HepG2 (cell line): ENCODE data around the gene COL4A2. TPM values are rescaled to one million over a fixed set of nuclear protein-coding genes. Genes with fewer than 3 reads are reported as not detected.

Experiments used
- ATAC-seq: fragments of 200-7000 bp; cut with Tn5 transposase; 3 replicates; pipeline ENCODE4 v1.9.1; 2020; ENCODE audit warnings: mild to moderate bottlenecking, moderate library complexity
- BruUV-seq: library from RNA; stranded (reverse); fragments of 400-500 nt; replicated peaks from 2 replicates; lab custom pipeline; 2021; lab: Mats Ljungman, UMichigan
- CTCF ChIA-PET: fragments of 300-600 bp; formaldehyde crosslinking; extraction: SDS; loops from one replicate; lab custom pipeline; 2021; ENCODE audit warnings: low total read pairs, inconsistent platforms, low intra/inter-chr PET ratio; lab: Yijun Ruan, JAX
- POLR2A ChIA-PET: fragments of 350-600 bp; sonication (Branson Sonifier 250); formaldehyde crosslinking; loops from one replicate; lab custom pipeline; 2020; ENCODE audit warnings: antibody characterized with exemption, inconsistent platforms; lab: Yijun Ruan, JAX
- DNase-seq: peaks from one replicate; pipeline ENCODE4 v3.0.0-alpha.2; 2015; ENCODE audit warnings: low spot score
- FAIRE-seq: peaks from 3 replicates; lab custom pipeline; 2011; peaks lifted over from hg19 to GRCh38; lab: Jason Lieb, UNC
- H2AFZ ChIP-seq: one replicate; pipeline ENCODE4 v1.6.1; 2011; ENCODE audit warnings: low read length, inconsistent platforms
- H3K27ac ChIP-seq: fragments of 300-600 bp; 3 replicates; pipeline ENCODE4 v1.8.0; 2011; ENCODE audit warnings: mixed run types, mild to moderate bottlenecking, mixed read lengths, low read length, inconsistent platforms; ENCODE audit not compliant: insufficient read depth; ENCODE audit errors: extremely low read length
- H3K27me3 ChIP-seq, 2 experiments: fragments of 200-600 bp in 1 of 2; 2 replicates in 1 of 2; 3 replicates in 1 of 2; pipeline versions ENCODE4 v1.6.0 to v1.8.0; 2011; ENCODE audit warnings: low read length in 2 of 2, mild to moderate bottlenecking in 2 of 2, moderate library complexity in 2 of 2, inconsistent platforms in 1 of 2; ENCODE audit not compliant: insufficient read depth in 2 of 2, control insufficient read depth in 1 of 2
- H3K36me3 ChIP-seq, 2 experiments: fragments of 200-600 bp in 1 of 2; replicated peaks in 1 of 2; 2 replicates in 1 of 2; 3 replicates in 1 of 2; pipeline versions ENCODE4 v1.5.1 to v1.8.0; 2011; ENCODE audit warnings: low read length in 2 of 2, inconsistent platforms in 1 of 2; ENCODE audit not compliant: insufficient read depth in 2 of 2, control insufficient read depth in 1 of 2
- H3K4me1 ChIP-seq: 2 replicates; pipeline ENCODE4 v1.5.1; 2012; ENCODE audit warnings: low read length, inconsistent platforms; ENCODE audit not compliant: insufficient read depth
- H3K4me2 ChIP-seq: 2 replicates; pipeline ENCODE4 v1.6.0; 2011; ENCODE audit warnings: low read depth, low read length, inconsistent platforms
- H3K4me3 ChIP-seq, 3 experiments: fragments of 200-600 bp in 1 of 3; sonication (generic), shearing (Covaris generic) in 1 of 3; replicated peaks in 1 of 3; 2 replicates each; pipeline ENCODE4 v1.5.1; 2011 to 2016; ENCODE audit warnings: low read length in 3 of 3, inconsistent platforms in 2 of 3, low read depth in 2 of 3, mild to moderate bottlenecking in 2 of 3, control low read depth in 1 of 3, mixed read lengths in 1 of 3; ENCODE audit not compliant: insufficient read depth in 1 of 3
- H3K79me2 ChIP-seq: one replicate; pipeline ENCODE4 v1.6.1; 2011; ENCODE audit warnings: low read length, inconsistent platforms; ENCODE audit not compliant: insufficient read depth
- H3K9ac ChIP-seq: 2 replicates; pipeline ENCODE4 v1.6.0; 2011; ENCODE audit warnings: mild to moderate bottlenecking, low read depth, low read length, inconsistent platforms; ENCODE audit not compliant: insufficient read depth
- H3K9me3 ChIP-seq: 2 replicates; pipeline ENCODE4 v1.5.1; 2012; ENCODE audit warnings: mild to moderate bottlenecking, low read length
- H4K20me1 ChIP-seq: 2 replicates; pipeline ENCODE4 v1.6.0; 2011; ENCODE audit warnings: inconsistent platforms, mild to moderate bottlenecking, low read length, moderate library complexity; ENCODE audit not compliant: insufficient read depth
- ATAD3A ChIP-seq: sonication (generic); formaldehyde crosslinking; IDR thresholded peaks from 2 replicates; pipeline ENCODE4 v1.4.0; 2020; ENCODE audit warnings: missing genetic modification reagents
- GATA4 ChIP-seq: sonication (generic); IDR thresholded peaks from 2 replicates; pipeline ENCODE4 v1.6.1; 2016; ENCODE audit warnings: antibody characterized with exemption, low read depth, borderline replicate concordance
- HOXA9 ChIP-seq: sonication (generic); formaldehyde crosslinking; IDR thresholded peaks from 2 replicates; pipeline ENCODE4 v1.8.1; 2022; ENCODE audit warnings: missing genetic modification reagents, mild to moderate bottlenecking, moderate library complexity, borderline replicate concordance
- KLF15 ChIP-seq: sonication (generic); formaldehyde crosslinking; IDR thresholded peaks from 2 replicates; pipeline ENCODE4 v1.8.1; 2023; ENCODE audit warnings: borderline replicate concordance, mild to moderate bottlenecking, inconsistent platforms, missing genetic modification reagents, mixed read lengths
- MAF1 ChIP-seq: sonication (generic); formaldehyde crosslinking; IDR thresholded peaks from 2 replicates; pipeline ENCODE4 v1.5.0; 2020; ENCODE audit warnings: missing genetic modification reagents, borderline replicate concordance
- SIX4 ChIP-seq: sonication (generic); formaldehyde crosslinking; IDR thresholded peaks from 2 replicates; pipeline ENCODE4 v1.4.0; 2020; ENCODE audit warnings: missing genetic modification reagents
- ZNF20 ChIP-seq: sonication (generic); formaldehyde crosslinking; IDR thresholded peaks from 2 replicates; pipeline ENCODE4 v1.4.0; 2020; ENCODE audit warnings: mild to moderate bottlenecking, moderate library complexity, missing genetic modification reagents
- ZNF772 ChIP-seq: sonication (generic); formaldehyde crosslinking; IDR thresholded peaks from 2 replicates; pipeline ENCODE4 v1.5.0; 2020; ENCODE audit warnings: mild to moderate bottlenecking, missing genetic modification reagents
- ZNF773 ChIP-seq: sonication (generic); formaldehyde crosslinking; IDR thresholded peaks from 2 replicates; pipeline ENCODE4 v1.4.0; 2020; ENCODE audit warnings: missing genetic modification reagents, borderline replicate concordance
- WGBS: methylation state at CpG from one replicate; pipeline ENCODE4 v1.1.6; 2017; ENCODE audit warnings: low lambda C conversion rate; 5-methylcytosine and 5-hydroxymethylcytosine counted together
- in situ Hi-C: cut with HindIII; loops from 2 replicates; pipeline ENCODE4 v1.10.0; 2017; ENCODE audit warnings: low pct_unique_long_range_greater_than_20kb; ENCODE audit not compliant: extremely low pct_ligation_motif_present
- intact Hi-C: fragments of 100-400 bp; cut with micrococcal nuclease; formaldehyde crosslinking; loops from one replicate; pipeline ENCODE4 v1.10.0; 2022; ENCODE audit not compliant: unreplicated experiment
- polyA plus RNA-seq, 8 experiments: library from polyadenylated mRNA; depleted of rRNA in 3 of 8; stranded (reverse) in 7 of 8; unstranded in 1 of 8; fragments of >200 nt; fragmentation: Illumina TruSeq in 4 of 8; extraction: Trizol in 4 of 8; gene quantifications; 2 replicates each; pipeline versions ENCODE4 v1.2.1 to v1.2.3, GENCODE V29; 2011 to 2016; ENCODE audit warnings: low read depth in 4 of 8, missing spikeins in 1 of 8, mixed read lengths in 1 of 8; ENCODE audit not compliant: insufficient read depth in 1 of 8
- total RNA-seq, 5 experiments: library from RNA; depleted of rRNA; stranded (reverse); fragments of >200 nt; fragmentation: Illumina TruSeq; extraction: Trizol; gene quantifications; 2 replicates each; pipeline ENCODE4 v1.2.3, GENCODE V29; 2016; ENCODE audit warnings: low read depth in 1 of 5
- TF ChIP-seq, protein P1 (sequence below): sonication (generic); formaldehyde crosslinking; IDR thresholded peaks from 2 replicates; pipeline ENCODE4 v1.4.0; 2020; ENCODE audit warnings: missing genetic modification reagents
- TF ChIP-seq, protein P2 (sequence below): sonication (generic); formaldehyde crosslinking; IDR thresholded peaks from 2 replicates; pipeline ENCODE4 v1.4.0; 2020; ENCODE audit warnings: missing genetic modification reagents

COL4A2 gene
- total and polyA plus RNA-seq, 2 of the 13 experiments (the other 11 are each of a cell fraction or from before 2014, with no cell fraction given): 0.22 to 1.9 TPM

DNA sequence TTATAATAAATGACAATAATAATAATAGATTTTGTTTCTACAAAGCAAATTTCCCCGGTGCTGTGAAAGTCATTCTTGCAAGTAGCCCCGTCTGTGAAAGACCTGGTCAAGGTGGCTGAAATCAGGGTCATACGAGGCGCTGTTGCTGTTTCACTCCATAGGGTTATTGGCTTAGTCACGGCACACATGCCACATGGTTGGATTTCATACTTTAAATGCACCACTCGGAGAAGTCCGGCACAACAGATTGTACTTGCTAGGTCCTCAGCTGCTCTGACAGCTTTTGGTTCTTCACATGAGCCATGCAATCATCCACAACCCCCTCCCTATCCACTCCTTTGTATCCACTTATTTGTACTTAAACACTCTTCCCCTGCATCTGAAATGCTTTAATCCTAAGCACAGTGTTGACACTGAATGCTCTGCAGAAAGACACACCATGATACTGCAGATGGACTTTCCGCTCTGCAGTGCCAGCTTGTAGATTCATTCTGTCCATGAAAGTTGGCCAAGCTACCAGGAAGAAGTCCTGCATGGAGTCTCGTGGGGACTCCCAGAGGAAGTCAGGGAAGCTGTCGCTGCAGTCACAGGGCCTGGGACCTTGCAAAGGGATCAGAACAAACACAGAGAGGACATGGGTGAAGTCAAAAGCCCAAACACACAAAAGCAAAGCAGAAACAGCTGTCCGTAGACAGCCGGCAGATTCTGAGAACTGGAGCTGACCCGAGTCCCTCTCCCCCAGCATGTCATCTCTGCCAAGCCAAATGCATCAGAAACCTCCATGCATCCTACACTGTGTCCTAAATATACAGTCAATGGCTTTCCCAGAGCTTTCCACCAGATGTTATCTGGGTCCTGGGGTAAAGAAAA lies 124.6 kb downstream of the COL4A2 start (continued):
- TF ChIP-seq ZNF772 (CRISPR knock-in tag) (no peak), HOXA9 (CRISPR knock-in tag) (no peak), ATAD3A (CRISPR knock-in tag) (no peak)

DNA sequence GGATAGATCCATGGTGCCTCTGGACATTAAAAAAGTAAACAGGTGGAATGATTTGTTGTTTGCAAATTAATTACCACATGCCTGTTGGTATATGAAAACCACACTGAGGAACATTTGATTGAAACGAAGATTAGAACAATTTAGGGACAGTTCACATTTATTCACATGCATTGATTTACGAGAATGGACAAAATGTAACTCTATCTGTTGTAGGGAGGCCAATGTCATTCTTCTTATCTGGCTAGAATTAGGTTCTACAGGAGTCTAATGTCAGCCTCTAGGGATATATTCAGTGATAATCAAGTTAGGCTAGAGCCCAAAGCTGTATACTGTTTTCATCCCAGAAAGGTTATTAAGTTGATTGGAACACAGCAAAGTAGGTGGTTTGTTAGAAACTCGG lies 125.4 kb downstream of the COL4A2 start:
- peaks cover 5 to 51% of the 10 kb centered on the region in 2 experiments; a peak in 4 of 5 replicates for H3K27me3 ChIP-seq
- H3K4me2 ChIP-seq: no peak overlapping the region
- H3K27ac ChIP-seq: no peak overlapping the region
- no peak overlapping the region for H2AFZ ChIP-seq
- FAIRE-seq (no peak), DNase-seq (no peak), ATAC-seq (no peak)
- TF ChIP-seq ZNF20 (CRISPR knock-in tag): no peak
- H3K79me2 ChIP-seq: no peaks in the 10 kb centered on the region
- in situ Hi-C loops (no loop called here), intact Hi-C loops (no loop called here)
- no peak overlapping the region for H3K4me3 ChIP-seq
- BruUV-seq: no TSS peak
- no peaks in the 10 kb centered on the region for H3K36me3 ChIP-seq
- no peaks in the 10 kb centered on the region for H4K20me1 ChIP-seq
- CTCF ChIA-PET: no interaction called here
- 7% methylated on average over 3 of the region's 3 CpGs for WGBS
- H3K9ac ChIP-seq: no peak overlapping the region
- no peaks in the 10 kb centered on the region for H3K9me3 ChIP-seq
- no peaks in the 10 kb centered on the region for H3K4me1 ChIP-seq
- POLR2A ChIA-PET: no interaction called here

DNA sequence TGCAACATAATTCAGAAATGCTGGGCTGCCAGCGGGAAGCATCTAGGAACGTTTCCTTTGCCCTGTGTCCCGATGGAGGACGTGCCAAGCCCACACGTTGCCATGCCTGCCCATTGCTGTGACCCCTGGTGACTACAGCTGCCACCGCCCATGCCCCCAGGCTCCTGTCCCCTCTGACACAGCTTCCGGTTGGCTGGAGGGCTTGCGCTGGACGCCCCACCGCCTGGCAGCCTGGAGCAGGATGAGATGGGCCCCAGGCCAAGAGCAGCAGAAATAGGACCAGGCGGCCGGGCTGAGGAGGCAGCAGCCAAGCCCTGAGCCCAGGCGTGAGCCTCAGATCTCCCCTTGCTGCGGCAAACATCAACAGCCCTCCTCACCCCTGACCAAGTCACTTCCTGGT lies 125.9 kb downstream of the COL4A2 start:
- intact Hi-C loops: no loop called here
- ChIA-PET POLR2A (no interaction called here), CTCF (no interaction called here)
- H3K9me3 ChIP-seq: no peaks in the 10 kb centered on the region
- H3K27ac ChIP-seq: no peak overlapping the region
- H3K27me3 ChIP-seq: peaks cover 5 to 56% of the 10 kb centered on the region in 2 experiments; a peak in 4 of 5 replicates
- H3K79me2 ChIP-seq: no peaks in the 10 kb centered on the region
- H3K4me2 ChIP-seq: no peak overlapping the region
- no peaks in the 10 kb centered on the region for H4K20me1 ChIP-seq
- H3K9ac ChIP-seq: no peak overlapping the region
- no peaks in the 10 kb centered on the region for H3K4me1 ChIP-seq
- FAIRE-seq (no peak), DNase-seq (no peak), ATAC-seq (no peak)
- BruUV-seq: no TSS peak
- H3K4me3 ChIP-seq: no peak overlapping the region
- H3K36me3 ChIP-seq: no peaks in the 10 kb centered on the region
- WGBS: no CpG with 5 or more reads among the region's 14 CpGs
- H2AFZ ChIP-seq: no peak overlapping the region
- in situ Hi-C loops: no loop called here
- TF ChIP-seq KLF15 (CRISPR knock-in tag) (no peak), GATA4 (no peak), SIX4 (CRISPR knock-in tag) (no peak), MAF1 (CRISPR knock-in tag) (no peak), ZNF773 (CRISPR knock-in tag) (no peak)
- TF ChIP-seq, protein P1, sequence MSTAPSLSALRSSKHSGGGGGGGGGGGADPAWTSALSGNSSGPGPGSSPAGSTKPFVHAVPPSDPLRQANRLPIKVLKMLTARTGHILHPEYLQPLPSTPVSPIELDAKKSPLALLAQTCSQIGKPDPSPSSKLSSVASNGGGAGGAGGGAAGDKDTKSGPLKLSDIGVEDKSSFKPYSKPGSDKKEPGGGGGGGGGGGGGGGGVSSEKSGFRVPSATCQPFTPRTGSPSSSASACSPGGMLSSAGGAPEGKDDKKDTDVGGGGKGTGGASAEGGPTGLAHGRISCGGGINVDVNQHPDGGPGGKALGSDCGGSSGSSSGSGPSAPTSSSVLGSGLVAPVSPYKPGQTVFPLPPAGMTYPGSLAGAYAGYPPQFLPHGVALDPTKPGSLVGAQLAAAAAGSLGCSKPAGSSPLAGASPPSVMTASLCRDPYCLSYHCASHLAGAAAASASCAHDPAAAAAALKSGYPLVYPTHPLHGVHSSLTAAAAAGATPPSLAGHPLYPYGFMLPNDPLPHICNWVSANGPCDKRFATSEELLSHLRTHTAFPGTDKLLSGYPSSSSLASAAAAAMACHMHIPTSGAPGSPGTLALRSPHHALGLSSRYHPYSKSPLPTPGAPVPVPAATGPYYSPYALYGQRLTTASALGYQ: no peak
- TF ChIP-seq, protein P2, sequence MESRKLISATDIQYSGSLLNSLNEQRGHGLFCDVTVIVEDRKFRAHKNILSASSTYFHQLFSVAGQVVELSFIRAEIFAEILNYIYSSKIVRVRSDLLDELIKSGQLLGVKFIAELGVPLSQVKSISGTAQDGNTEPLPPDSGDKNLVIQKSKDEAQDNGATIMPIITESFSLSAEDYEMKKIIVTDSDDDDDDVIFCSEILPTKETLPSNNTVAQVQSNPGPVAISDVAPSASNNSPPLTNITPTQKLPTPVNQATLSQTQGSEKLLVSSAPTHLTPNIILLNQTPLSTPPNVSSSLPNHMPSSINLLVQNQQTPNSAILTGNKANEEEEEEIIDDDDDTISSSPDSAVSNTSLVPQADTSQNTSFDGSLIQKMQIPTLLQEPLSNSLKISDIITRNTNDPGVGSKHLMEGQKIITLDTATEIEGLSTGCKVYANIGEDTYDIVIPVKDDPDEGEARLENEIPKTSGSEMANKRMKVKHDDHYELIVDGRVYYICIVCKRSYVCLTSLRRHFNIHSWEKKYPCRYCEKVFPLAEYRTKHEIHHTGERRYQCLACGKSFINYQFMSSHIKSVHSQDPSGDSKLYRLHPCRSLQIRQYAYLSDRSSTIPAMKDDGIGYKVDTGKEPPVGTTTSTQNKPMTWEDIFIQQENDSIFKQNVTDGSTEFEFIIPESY (CRISPR knock-in tag): no peak
